CD4-positive, alpha-beta T cell treated with Interleukin-2 at 100 ng/mL for 4 hours (primary cell): ENCODE results near the gene PPT2.
"Not testable (repeated sequence)": the region's sequence is repeated elsewhere in the genome, so short reads cannot be mapped to it uniquely, and the experiment has no call there.

Experiments used
- DNase-seq: peaks from one replicate; pipeline ENCODE4 v3.0.0-alpha.2; 2020; ENCODE audit warnings: low spot score

PPT2 gene

GRCh38 chr6:32127717-32128592 lies 26.0 kb upstream of the PPT2 start, which contains the start of gene ATF6B:
Gene ATF6B, minus strand, starts transcription at chr6:32128246. Its CDS starts 39 bp downstream, at chr6:32128207.
- peak; percentile 99 for DNase-seq

- DNase-seq, result no peak
Measured at GRCh38 chr6:32128751-32129296, 25.1 kb upstream of the PPT2 start.

- DNase-seq, result no peak
Measured at GRCh38 chr6:32129297-32130088, 24.4 kb upstream of the PPT2 start.

- DNase-seq, result no peak
Measured at GRCh38 chr6:32131439-32131948, 22.4 kb upstream of the PPT2 start.

GRCh38 chr6:32132110-32132509 lies 21.8 kb upstream of the PPT2 start:
- no peak for DNase-seq

- no peak for DNase-seq
Measured at GRCh38 chr6:32133786-32134185, 20.2 kb upstream of the PPT2 start.

- DNase-seq, result no peak
Measured at GRCh38 chr6:32137454-32137853, 16.5 kb upstream of the PPT2 start.

- no peak for DNase-seq
Measured at GRCh38 chr6:32139590-32139989, 14.4 kb upstream of the PPT2 start.

GRCh38 chr6:32140420-32141046 lies 13.4 kb upstream of the PPT2 start:
- DNase-seq, result no peak

- not testable (repeated sequence) for DNase-seq
Measured at GRCh38 chr6:32144238-32144637, 9.7 kb upstream of the PPT2 start.

- no peak for DNase-seq
Measured at GRCh38 chr6:32146287-32146686, 7.7 kb upstream of the PPT2 start.

- no peak for DNase-seq
Measured at GRCh38 chr6:32146687-32147086, 7.3 kb upstream of the PPT2 start.

- DNase-seq, result no peak
Measured at GRCh38 chr6:32147401-32148132, 6.4 kb upstream of the PPT2 start.

- DNase-seq, result peak; percentile 64
Measured at GRCh38 chr6:32148289-32149091, 5.5 kb upstream of the PPT2 start.

- no peak for DNase-seq
Measured at GRCh38 chr6:32149092-32149755, 4.7 kb upstream of the PPT2 start.

- no peak for DNase-seq
Measured at GRCh38 chr6:32149932-32150870, 3.7 kb upstream of the PPT2 start.

GRCh38 chr6:32151181-32151862 lies 2.6 kb upstream of the PPT2 start:
- no peak for DNase-seq
